Cardiac fibroblast (primary cell): ENCODE data around the gene PSG11.

Experiments used
- DNase-seq, 2 donors: peaks; one replicate each; pipeline versions ENCODE4 v3.0.0 to v3.0.0-alpha.2; 2010; ENCODE audit warnings: low read depth in 2 of 2
- H3K4me3 ChIP-seq, 2 donors: replicated peaks in 1 of 2; 1 replicate in 1 of 2; 2 replicates in 1 of 2; pipeline ENCODE4 v1.5.1; 2011; ENCODE audit warnings: low read depth in 2 of 2, low read length in 2 of 2, mild to moderate bottlenecking in 2 of 2, moderate library complexity in 1 of 2
- TF ChIP-seq, protein P1 (sequence below): IDR thresholded peaks from one replicate; pipeline ENCODE4 v1.5.1; 2011; ENCODE audit warnings: low read depth, mild to moderate bottlenecking, low read length, inconsistent platforms

The PSG11 gene

DNA sequence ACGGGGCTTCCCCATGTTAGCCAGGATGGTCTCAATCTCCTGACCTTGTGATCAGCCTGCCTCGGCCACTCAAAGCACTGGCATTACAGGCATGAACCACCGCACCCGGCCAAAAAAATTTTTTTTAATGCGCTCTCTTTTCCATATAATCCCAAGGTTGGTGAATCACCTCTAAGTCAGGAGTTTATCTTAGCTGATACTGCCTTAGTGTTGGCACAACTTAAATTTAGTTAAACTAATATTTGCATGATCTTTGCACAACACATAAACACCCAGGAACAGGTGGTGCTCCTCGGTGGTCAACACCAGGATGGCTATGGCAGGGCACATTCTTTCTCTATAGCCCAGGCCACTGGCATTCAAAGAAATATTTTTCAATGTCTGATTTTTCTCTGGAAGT, 65.2 kb downstream of the PSG11 start:
- DNase-seq: no peak
- H3K4me3 ChIP-seq: no peak overlapping the region
- TF ChIP-seq, protein P1, sequence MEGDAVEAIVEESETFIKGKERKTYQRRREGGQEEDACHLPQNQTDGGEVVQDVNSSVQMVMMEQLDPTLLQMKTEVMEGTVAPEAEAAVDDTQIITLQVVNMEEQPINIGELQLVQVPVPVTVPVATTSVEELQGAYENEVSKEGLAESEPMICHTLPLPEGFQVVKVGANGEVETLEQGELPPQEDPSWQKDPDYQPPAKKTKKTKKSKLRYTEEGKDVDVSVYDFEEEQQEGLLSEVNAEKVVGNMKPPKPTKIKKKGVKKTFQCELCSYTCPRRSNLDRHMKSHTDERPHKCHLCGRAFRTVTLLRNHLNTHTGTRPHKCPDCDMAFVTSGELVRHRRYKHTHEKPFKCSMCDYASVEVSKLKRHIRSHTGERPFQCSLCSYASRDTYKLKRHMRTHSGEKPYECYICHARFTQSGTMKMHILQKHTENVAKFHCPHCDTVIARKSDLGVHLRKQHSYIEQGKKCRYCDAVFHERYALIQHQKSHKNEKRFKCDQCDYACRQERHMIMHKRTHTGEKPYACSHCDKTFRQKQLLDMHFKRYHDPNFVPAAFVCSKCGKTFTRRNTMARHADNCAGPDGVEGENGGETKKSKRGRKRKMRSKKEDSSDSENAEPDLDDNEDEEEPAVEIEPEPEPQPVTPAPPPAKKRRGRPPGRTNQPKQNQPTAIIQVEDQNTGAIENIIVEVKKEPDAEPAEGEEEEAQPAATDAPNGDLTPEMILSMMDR: no peak
